K562 treated with DMSO at 1 percent for 12 hours (cell line): Measurements from ENCODE around the gene AP2A2. TPM values are rescaled to one million over a fixed set of nuclear protein-coding genes. Genes with fewer than 3 reads are reported as not detected.

Experiments
- total RNA-seq: library from RNA; unstranded; fragments of 300-600 nt; gene quantifications from 2 replicates; pipeline ENCODE4 v1.2.3, GENCODE V29; 2022; ENCODE audit not compliant: insufficient read depth

AP2A2 gene
- total RNA-seq: 28.6 and 50.2 TPM in 2 replicates

DNA sequence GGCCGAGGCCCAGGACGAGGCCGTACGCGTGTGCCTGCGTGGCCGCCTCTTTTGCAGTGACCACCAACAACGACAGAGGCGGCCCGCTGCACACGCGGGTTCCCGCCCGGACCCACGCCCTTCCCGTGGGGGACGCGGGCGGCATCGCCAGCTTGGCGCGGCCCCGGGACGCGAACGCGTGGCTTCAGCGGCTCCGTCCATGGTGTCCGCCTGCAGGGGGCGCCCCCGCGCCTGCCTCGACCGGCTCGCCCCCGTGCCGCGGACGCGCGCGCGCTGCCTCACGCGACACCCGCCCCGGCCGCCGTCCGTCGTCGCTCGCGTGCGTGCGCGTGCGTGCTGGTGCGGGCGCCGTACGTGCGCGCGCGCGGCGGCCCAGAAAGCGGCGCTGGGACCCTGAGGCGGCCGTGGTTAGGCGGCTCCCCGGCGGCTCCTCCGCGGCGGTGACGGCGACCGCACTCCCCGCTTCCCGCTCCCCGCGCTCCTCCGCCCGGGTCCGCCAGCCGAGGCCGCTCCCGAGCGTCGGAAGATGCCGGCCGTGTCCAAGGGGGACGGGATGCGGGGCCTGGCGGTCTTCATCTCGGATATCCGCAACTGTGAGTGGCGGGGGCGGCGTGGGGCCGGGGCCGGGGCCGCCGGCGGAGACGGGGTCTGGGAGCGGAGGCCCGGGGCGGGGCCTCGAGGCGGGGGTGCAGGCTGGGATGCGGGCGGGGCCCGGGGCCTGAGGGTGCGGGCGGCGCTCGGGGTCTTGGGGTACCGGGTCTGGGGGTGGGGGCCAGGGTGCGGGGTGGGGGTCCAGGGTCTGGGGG, at the start of gene AP2A2:
Gene AP2A2 (plus strand): TSS at position 375 of the 806 bp plus-strand sequence. CDS start 152 bp downstream, at position 527.

DNA sequence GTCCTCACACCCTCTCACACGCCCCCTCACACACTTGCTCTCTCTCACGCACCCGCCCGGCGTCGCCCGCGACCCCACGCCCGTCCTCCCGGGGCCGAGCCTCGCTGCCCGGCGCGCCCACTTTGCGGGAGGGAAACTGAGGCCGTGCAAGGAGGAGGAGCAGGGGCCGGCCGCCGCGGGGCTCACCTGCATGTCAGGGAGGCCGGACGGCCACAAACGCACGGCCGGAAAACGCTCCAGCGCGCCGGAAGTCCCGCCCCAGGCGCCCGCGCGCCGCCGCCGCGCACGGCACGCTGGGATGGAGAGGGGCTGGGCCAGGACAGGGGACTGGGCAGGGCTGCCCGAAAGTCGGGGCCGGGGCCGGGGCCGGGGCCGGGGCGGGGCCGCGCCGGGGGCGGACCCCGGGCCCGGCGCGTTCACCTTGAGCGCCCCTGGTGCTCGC, 15.1 kb upstream of the AP2A2 start, which contains the start of gene CHID1:
Gene CHID1 (minus strand): TSS at position 222 of the 442 bp plus-strand sequence. CDS start 5,994 bp downstream, outside the sequence.

DNA sequence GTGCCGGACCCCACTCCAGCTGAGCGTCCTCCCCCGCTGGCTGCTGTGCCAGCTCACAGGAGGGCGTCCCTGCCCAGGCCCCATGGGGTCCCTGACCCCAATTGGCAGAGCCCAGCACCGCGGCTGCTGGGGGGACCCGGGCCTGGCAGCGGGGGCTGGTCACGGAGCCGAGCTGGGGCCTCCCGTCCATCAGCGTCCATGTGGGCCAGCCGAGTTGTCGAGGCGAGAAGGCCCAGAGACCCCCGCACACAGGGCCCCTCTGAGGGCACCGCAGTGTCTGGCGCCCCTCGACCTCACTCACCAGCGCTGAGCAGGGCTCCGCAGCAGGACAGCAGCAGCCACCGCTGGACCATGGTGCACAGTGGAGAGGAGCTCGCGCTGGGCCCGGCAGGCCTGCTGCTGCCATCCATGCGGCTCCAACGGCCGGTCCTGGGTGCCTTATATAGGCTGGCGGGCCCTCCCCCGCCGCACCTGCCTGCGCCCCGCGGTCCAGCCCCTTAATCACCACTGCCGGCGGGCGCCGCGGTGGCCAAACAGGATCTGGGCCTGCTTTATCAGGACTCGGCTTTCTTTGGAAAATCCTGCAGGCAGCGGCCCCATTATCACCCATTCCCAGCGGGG, 110.7 kb downstream of the AP2A2 start, which contains the start of gene MUC6:
Gene MUC6 (minus strand): TSS at position 416 of the 621 bp plus-strand sequence. CDS start 63 bp downstream, at position 353.

Other genes with a start within 250 kb of the AP2A2 start
- gene DEAF1, start 230.6 kb upstream of the AP2A2 start, total RNA-seq: 51.5 and 67.2 TPM in 2 replicates
- 19.1 and 32.6 TPM in 2 replicates for gene TMEM80, start 230.1 kb upstream of the AP2A2 start, total RNA-seq
- gene EPS8L2, start 219.6 kb upstream of the AP2A2 start, total RNA-seq: 5.2 and 7.1 TPM in 2 replicates
- gene TALDO1, start 178.4 kb upstream of the AP2A2 start, total RNA-seq: 543 and 606 TPM in 2 replicates
- 27.5 and 66.9 TPM in 2 replicates for gene GATD1, start 148.4 kb upstream of the AP2A2 start, total RNA-seq
- 0.69 TPM in 1 of 2 replicates, not detected in the other for gene CEND1, start 135.8 kb upstream of the AP2A2 start, total RNA-seq
- gene SLC25A22, start 127.6 kb upstream of the AP2A2 start, total RNA-seq: 21.6 and 29.4 TPM in 2 replicates
- gene PIDD1, start 120.6 kb upstream of the AP2A2 start, total RNA-seq: 22.8 and 31.5 TPM in 2 replicates
- gene RPLP2, start 115.9 kb upstream of the AP2A2 start, total RNA-seq: 1,821 and 2,673 TPM in 2 replicates
- gene PNPLA2, start 107.0 kb upstream of the AP2A2 start, total RNA-seq: 139 and 145 TPM in 2 replicates
- 17.9 and 22.6 TPM in 2 replicates for gene CRACR2B, start 98.0 kb upstream of the AP2A2 start, total RNA-seq
- 123 and 132 TPM in 2 replicates for gene CD151, start 92.9 kb upstream of the AP2A2 start, total RNA-seq
- gene POLR2L, start 83.3 kb upstream of the AP2A2 start, total RNA-seq: 48.6 and 66.2 TPM in 2 replicates
- gene TSPAN4, start 83.0 kb upstream of the AP2A2 start, total RNA-seq: 12.7 and 17.3 TPM in 2 replicates
- 58.8 and 61.8 TPM in 2 replicates for gene CHID1, start 15.1 kb upstream of the AP2A2 start, total RNA-seq
- not detected in 2 replicates for gene MUC6, start 110.8 kb downstream of the AP2A2 start, total RNA-seq
- not detected in 2 replicates for gene MUC2, start 149.0 kb downstream of the AP2A2 start, total RNA-seq
- gene MUC5AC, start 232.1 kb downstream of the AP2A2 start, total RNA-seq: not detected in 2 replicates